Activated CD4-positive, alpha-beta T cell treated with anti-CD3 and anti-CD28 coated beads for 4 hours (primary cell): Measurements from ENCODE around the gene CFAP157.

Experiments used
- DNase-seq, 2 donors: peaks; one replicate each; pipeline ENCODE4 v3.0.0-alpha.2; 2020

The CFAP157 gene

GRCh38 chr9:127716412-127716811 is 9.6 kb downstream of the CFAP157 start:
- no peak for DNase-seq

GRCh38 chr9:127717766-127718165 is 11.0 kb downstream of the CFAP157 start:
- no peak for DNase-seq

GRCh38 chr9:127720031-127720864 is 13.5 kb downstream of the CFAP157 start:
- no peak for DNase-seq

- no peak for DNase-seq
Measured at GRCh38 chr9:127720865-127721227, 14.1 kb downstream of the CFAP157 start.

GRCh38 chr9:127721391-127721821 is 14.6 kb downstream of the CFAP157 start:
- DNase-seq: no peak

GRCh38 chr9:127722055-127722745 is 15.4 kb downstream of the CFAP157 start:
- DNase-seq: no peak

GRCh38 chr9:127723013-127723412 is 16.2 kb downstream of the CFAP157 start:
- no peak for DNase-seq

- no peak for DNase-seq
Measured at GRCh38 chr9:127723444-127723843, 16.7 kb downstream of the CFAP157 start.

GRCh38 chr9:127724012-127724411 is 17.2 kb downstream of the CFAP157 start:
- DNase-seq: no peak

- DNase-seq: no peak
Measured at GRCh38 chr9:127726871-127727270, 20.1 kb downstream of the CFAP157 start.

- no peak for DNase-seq
Measured at GRCh38 chr9:127728808-127729207, 22.0 kb downstream of the CFAP157 start.

- DNase-seq: no peak
Measured at GRCh38 chr9:127729522-127730256, 22.9 kb downstream of the CFAP157 start.

GRCh38 chr9:127730262-127730661 is 23.5 kb downstream of the CFAP157 start:
- no peak for DNase-seq

- DNase-seq: no peak
Measured at GRCh38 chr9:127730799-127731410, 24.1 kb downstream of the CFAP157 start.

GRCh38 chr9:127731938-127732337 is 25.1 kb downstream of the CFAP157 start:
- no peak for DNase-seq

GRCh38 chr9:127732444-127732843 is 25.7 kb downstream of the CFAP157 start:
- no peak for DNase-seq

GRCh38 chr9:127733614-127734013 is 26.8 kb downstream of the CFAP157 start:
- DNase-seq: no peak

- DNase-seq: no peak
Measured at GRCh38 chr9:127734247-127734746, 27.5 kb downstream of the CFAP157 start.

GRCh38 chr9:127734747-127735529 is 28.1 kb downstream of the CFAP157 start, which contains the start of gene TOR2A:
Gene TOR2A, minus strand, starts transcription at chr9:127735294. Its CDS starts 24 bp downstream, at chr9:127735270.
- peak; percentile 98 for DNase-seq

- no peak for DNase-seq
Measured at GRCh38 chr9:127735530-127736185, 28.9 kb downstream of the CFAP157 start.

GRCh38 chr9:127738666-127739065 is 31.9 kb downstream of the CFAP157 start:
- DNase-seq: no peak
